HUES48 (cell line): ENCODE results near the gene PDZD4.

Source experiments
- H3K27ac ChIP-seq: one replicate; pipeline ENCODE4 v1.7.0; 2013; ENCODE audit warnings: low read depth, low read length, inconsistent platforms
- H3K27me3 ChIP-seq: 2 replicates; pipeline ENCODE4 v1.6.1; 2013; ENCODE audit warnings: mild to moderate bottlenecking, low read length; ENCODE audit not compliant: control insufficient read depth, insufficient read depth
- H3K36me3 ChIP-seq: 2 replicates; pipeline ENCODE4 v1.6.1; 2013; ENCODE audit warnings: low read length; ENCODE audit not compliant: control insufficient read depth, insufficient read depth
- H3K4me1 ChIP-seq: 2 replicates; pipeline ENCODE4 v1.6.1; 2013; ENCODE audit warnings: mild to moderate bottlenecking, low read length; ENCODE audit not compliant: control insufficient read depth, insufficient read depth
- H3K4me3 ChIP-seq: 2 replicates; pipeline ENCODE4 v1.5.1; 2013; ENCODE audit warnings: mild to moderate bottlenecking, low read depth, low read length
- H3K9ac ChIP-seq: 2 replicates; pipeline ENCODE4 v1.6.1; 2013; ENCODE audit warnings: mild to moderate bottlenecking, low read depth, low read length, moderate library complexity
- H3K9me3 ChIP-seq: 2 replicates; pipeline ENCODE4 v1.6.1; 2013; ENCODE audit warnings: low read length; ENCODE audit not compliant: control insufficient read depth, insufficient read depth

PDZD4 gene

DNA sequence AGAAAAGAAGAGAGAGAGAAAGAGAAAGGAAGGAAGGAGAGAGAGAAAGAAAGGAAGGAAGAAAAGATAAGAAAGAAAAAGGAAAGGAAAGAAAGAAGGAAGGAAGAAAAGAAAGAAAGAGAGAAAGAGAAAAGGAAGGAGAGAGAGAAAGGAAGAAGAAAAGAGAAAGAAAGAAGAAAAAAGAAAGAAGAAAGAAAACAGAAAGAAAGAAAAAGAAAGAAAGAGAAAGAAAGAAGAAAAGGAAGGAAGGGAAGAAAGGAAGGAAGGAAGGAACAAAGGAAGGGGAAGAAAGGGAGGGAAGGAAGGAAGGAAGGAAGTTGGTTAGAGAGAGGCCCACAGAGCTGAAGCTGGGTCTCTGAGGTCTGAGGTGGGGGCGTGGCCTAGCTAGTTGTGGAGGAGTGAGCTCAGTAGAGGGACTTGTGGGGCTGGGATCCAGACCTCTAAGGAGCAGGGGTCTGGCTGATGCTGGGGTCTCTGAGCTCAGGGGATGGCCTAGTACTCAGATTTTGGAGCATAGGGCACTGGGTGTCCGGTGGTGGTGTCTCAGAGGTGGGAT lies 27.1 kb upstream of the PDZD4 start:
- Histone ChIP-seq H3K4me1 (0 out of 2 replicates have a peak, but pooled peaks cover 2% of the 10 kb centered on the region), H3K9me3 (peaks cover 43% of the 10 kb centered on the region), H3K36me3 (no peaks in the 10 kb centered on the region), H3K9ac (no peak overlapping the region), H3K27me3 (no peaks in the 10 kb centered on the region), H3K27ac (no peak overlapping the region), H3K4me3 (no peak overlapping the region)

DNA sequence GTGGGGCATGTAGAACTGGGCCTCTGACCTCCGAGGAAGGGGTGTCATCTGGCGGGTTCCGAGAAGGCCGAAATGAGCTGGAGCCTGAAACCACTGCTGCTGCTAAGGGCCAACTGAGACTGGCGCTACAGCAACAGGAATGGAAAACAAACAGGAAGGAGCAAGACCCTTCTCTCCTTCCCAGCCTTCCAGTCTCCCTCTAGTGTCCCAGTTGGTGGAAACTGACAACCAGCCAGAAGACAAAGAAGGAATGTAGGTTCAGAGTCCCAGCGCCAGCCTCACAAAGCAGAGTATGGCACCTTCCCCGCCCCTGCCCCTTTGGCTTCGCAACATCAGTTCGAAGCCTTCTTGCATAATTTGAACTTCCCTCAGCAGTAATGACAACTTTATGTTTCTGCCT lies 24.4 kb upstream of the PDZD4 start:
- H3K36me3 ChIP-seq = no peaks in the 10 kb centered on the region
- no peak overlapping the region for H3K9ac ChIP-seq
- 0 out of 2 replicates have a peak, but pooled peaks cover 2% of the 10 kb centered on the region for H3K4me1 ChIP-seq
- H3K4me3 ChIP-seq = no peak overlapping the region
- no peak overlapping the region for H3K27ac ChIP-seq
- peaks cover 46% of the 10 kb centered on the region for H3K9me3 ChIP-seq
- no peaks in the 10 kb centered on the region for H3K27me3 ChIP-seq

DNA sequence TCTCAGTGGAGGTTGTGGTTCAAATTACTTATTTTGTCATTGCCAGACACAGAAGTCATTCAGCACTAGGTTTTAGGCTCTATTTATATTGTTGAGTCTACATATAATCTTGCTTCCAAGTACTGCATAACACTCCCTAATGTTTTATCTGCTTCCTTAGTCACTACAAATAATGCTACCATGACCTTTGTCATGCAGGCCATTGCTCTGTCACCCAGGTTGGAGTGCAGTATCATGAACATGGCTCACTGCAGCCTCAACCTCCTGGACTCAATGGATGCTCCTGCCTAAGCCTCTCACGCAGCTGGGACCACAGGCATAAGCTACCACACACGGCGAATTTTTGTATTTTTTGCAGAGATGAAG lies 23.5 kb upstream of the PDZD4 start:
- Histone ChIP-seq H3K36me3 (no peaks in the 10 kb centered on the region), H3K27ac (no peak overlapping the region), H3K4me1 (peaks cover 9% of the 10 kb centered on the region; the same call in 1 of the 2 replicates), H3K9me3 (peaks cover 47% of the 10 kb centered on the region), H3K4me3 (no peak overlapping the region), H3K9ac (no peak overlapping the region), H3K27me3 (no peaks in the 10 kb centered on the region)

DNA sequence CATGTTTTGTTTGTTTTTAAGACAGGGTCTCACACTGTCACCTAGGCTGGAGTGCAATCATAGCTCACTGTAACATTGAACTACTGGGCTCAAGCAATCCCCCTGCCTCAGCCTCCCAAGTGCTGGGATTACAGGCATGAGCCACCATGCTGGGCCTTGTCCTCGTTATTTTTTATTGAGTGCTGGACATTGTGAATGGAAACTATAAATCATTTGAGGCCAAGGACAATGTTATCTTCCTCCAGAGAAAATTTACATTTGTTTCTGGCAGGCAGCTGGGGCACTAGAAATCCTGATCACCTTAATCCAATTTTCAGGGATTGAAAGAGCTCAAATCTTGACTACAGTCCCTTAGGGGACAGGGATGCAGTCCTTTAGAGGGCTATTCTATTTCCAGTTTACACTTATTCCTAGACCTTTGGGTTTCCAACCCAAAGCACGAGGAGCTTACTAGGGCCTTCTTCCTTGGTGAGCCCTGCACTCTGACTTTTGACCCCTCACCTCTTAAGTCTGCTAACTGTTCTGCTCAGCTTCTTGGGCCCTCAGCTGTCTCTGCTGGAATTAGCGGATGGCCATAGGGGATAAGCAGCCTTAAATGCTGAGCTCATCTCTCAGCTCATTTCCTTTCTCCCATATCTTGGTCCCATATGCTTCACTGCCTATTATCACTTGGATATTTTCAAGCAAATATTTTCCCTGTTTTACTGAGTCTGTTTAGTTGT lies 23.0 kb upstream of the PDZD4 start:
- no peak overlapping the region for H3K4me3 ChIP-seq
- peaks cover 47% of the 10 kb centered on the region for H3K9me3 ChIP-seq
- H3K4me1 ChIP-seq = peaks cover 9% of the 10 kb centered on the region; the same call in 1 of the 2 replicates
- no peaks in the 10 kb centered on the region for H3K36me3 ChIP-seq
- no peak overlapping the region for H3K9ac ChIP-seq
- no peaks in the 10 kb centered on the region for H3K27me3 ChIP-seq
- H3K27ac ChIP-seq = no peak overlapping the region

DNA sequence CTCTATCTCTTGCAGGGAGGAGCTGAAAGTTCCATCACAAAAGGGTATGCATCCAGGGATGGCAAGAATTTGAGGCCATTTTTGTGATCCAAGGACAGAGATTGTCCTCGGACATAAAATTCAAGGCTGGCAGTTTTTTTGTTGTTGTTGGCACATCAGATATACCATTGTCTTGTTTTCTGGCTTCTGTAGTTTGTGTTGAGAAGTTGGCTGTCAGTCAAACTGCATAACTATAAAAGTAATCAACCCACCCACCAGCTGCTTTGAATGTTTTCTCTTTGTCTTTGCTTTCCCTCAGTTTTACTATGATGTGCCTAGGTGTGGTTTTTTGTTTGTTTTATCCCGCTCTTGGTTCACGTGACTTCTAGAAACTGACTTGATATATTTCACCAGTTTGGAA lies 21.6 kb upstream of the PDZD4 start:
- Histone ChIP-seq H3K27me3 (no peaks in the 10 kb centered on the region), H3K36me3 (no peaks in the 10 kb centered on the region), H3K9ac (no peak overlapping the region), H3K27ac (no peak overlapping the region), H3K9me3 (peaks cover 43% of the 10 kb centered on the region), H3K4me1 (peaks cover 14% of the 10 kb centered on the region; the same call in 1 of the 2 replicates), H3K4me3 (no peak overlapping the region)

DNA sequence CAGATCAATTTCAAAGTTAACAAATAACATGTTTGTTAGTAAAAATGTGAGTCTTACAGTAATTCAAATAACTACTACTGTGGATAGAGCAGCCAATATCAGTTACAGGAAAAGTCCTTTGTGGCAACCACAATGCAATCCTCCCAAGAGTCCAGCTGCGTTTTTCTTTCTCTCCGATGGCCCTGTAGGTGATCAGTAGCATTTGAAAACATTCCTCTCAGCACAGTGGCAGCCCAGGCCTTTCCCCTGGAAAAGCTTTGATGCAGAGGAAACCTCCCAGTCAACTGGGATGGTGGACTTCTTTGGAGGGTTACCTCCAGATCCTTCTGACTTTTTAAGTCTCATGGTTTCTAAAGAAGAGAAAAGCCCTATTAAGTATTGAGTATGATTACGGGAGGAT lies 18.0 kb upstream of the PDZD4 start:
- no peak overlapping the region for H3K9ac ChIP-seq
- H3K27me3 ChIP-seq = no peaks in the 10 kb centered on the region
- peaks cover 20% of the 10 kb centered on the region; the same call in 1 of the 2 replicates for H3K9me3 ChIP-seq
- peaks cover 34% of the 10 kb centered on the region for H3K4me1 ChIP-seq
- no peak overlapping the region; the same call in 1 of the 2 replicates for H3K4me3 ChIP-seq
- peak overlapping the region; percentile 77 for H3K27ac ChIP-seq
- H3K36me3 ChIP-seq = no peaks in the 10 kb centered on the region

DNA sequence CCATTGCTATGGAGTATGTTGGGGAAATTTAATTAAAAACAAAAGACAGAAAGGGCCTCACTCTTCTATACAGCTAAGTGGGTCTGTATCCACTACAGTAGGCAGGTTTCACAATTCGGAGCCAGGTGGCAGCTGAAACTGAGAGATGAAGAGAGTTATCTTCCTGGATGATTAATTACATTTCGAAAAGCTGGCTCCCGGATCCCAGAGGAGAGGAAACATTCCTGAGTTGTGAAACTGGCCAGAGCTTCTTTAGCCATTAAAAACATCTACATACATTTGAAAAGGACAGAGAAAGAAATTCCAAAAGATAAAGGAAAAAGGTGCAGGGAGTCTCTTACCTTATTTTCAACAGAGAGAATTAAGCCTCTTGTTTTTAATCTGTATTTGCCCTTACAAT lies 15.5 kb upstream of the PDZD4 start:
- Histone ChIP-seq H3K27me3 (no peaks in the 10 kb centered on the region), H3K4me1 (peaks cover 36% of the 10 kb centered on the region), H3K9ac (no peak overlapping the region), H3K4me3 (peak overlapping the region; percentile 41; the same call in 1 of the 2 replicates), H3K36me3 (no peaks in the 10 kb centered on the region), H3K27ac (peak overlapping the region; percentile 92), H3K9me3 (peaks cover 16% of the 10 kb centered on the region; the same call in 1 of the 2 replicates)

DNA sequence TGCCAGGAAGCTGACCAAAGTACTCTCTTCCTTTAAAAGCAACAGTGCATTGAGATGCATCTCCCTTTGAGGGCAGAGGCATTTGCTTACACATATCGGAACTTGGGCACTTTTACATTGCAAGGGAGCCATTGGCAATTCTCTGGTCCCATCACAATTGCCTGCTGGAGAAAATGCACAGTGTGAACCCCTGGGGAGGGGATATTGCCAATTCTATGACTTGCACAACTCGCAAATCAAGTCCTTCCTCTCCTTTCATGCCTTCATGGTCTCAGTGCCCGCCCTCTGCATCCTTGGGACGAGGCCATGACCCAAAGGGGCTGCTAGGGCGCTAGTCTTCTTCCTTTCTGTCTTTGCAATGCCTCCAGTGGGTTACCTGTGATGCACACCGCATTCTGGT lies 14.9 kb upstream of the PDZD4 start:
- no peaks in the 10 kb centered on the region for H3K36me3 ChIP-seq
- H3K9ac ChIP-seq = peak overlapping the region; percentile 11; the same call in 1 of the 2 replicates
- peak overlapping the region; percentile 92 for H3K27ac ChIP-seq
- H3K4me3 ChIP-seq = peak overlapping the region; percentile 7; the same call in 1 of the 2 replicates
- no peaks in the 10 kb centered on the region for H3K27me3 ChIP-seq
- peaks cover 13% of the 10 kb centered on the region; the same call in 1 of the 2 replicates for H3K9me3 ChIP-seq
- peaks cover 36% of the 10 kb centered on the region for H3K4me1 ChIP-seq

DNA sequence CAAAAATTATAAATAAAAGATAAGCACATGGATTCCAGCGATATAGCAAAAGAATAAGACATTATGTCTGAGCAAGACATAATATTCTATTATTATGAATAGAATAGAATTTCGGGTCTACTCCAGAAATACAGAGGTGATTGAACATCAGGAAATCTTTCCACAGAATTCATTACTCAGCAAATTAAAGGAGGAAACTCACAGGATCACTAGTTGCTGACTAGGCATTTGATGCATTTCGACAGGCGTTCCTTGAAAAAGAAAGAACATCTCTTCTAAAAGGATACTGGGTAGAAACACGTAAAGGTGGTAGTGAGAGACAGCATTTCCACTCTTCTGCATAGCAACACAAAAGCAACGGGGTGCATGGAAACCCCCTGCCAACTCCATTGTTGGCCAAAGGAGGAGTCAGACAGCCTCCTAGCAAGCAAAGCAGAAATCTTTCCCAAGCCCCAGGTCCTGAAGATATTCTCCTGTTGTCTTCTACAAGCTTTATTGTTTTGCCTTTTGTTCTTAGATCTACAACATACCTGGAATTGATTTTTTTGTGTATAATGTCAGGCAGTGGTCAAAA lies 14.3 kb upstream of the PDZD4 start:
- Histone ChIP-seq H3K9ac (peak overlapping the region; percentile 25; the same call in 1 of the 2 replicates), H3K4me3 (peak overlapping the region; percentile 7; the same call in 1 of the 2 replicates), H3K27me3 (no peaks in the 10 kb centered on the region), H3K27ac (peak overlapping the region; percentile 92), H3K9me3 (peaks cover 13% of the 10 kb centered on the region; the same call in 1 of the 2 replicates), H3K4me1 (peaks cover 35% of the 10 kb centered on the region), H3K36me3 (no peaks in the 10 kb centered on the region)

DNA sequence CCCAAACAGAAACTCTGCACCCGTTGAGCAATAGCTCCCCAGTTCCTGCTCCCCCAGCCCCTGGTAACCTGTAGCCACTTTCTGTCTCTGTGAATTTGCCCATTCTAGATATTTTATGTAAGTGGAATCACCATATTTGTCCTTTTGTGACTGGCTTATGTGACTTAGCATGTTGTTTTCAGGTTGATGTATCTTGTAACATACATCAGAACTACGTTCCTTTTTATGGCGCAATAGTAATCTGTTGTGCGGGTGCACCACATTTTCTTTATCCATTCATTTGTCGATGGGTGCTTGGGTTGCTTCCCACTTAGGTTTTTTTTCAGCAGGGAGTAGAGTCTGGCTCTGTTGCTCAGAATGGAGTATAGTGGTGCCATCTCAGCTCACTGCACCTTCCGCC lies 6.6 kb upstream of the PDZD4 start:
- no peak overlapping the region for H3K4me3 ChIP-seq
- H3K9ac ChIP-seq = no peak overlapping the region
- peaks cover 21% of the 10 kb centered on the region for H3K9me3 ChIP-seq

DNA sequence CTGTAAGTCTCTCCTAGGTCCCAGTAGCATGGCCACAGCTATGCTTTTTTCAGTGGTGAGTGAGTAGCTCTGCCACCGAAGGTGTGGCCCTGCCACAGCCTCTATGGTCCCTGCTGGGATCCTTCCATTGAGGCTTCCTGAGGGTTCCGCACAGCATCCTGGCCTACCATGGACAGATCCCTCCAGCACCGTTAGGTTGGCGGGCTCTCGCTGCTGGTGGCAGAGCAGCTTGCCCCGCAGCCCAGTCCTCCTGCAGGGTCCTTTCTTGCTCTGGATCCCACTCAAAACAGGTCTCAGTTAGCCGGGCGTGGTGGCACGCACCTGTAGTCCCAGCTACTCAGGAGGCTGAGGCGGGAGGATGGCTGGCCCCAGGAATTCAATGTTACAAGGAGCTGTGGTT lies 2.4 kb upstream of the PDZD4 start:
- H3K4me1 ChIP-seq = peaks cover 3% of the 10 kb centered on the region; the same call in 1 of the 2 replicates
- no peak overlapping the region for H3K4me3 ChIP-seq
- H3K36me3 ChIP-seq = no peaks in the 10 kb centered on the region
- no peak overlapping the region for H3K9ac ChIP-seq
- peaks cover 7% of the 10 kb centered on the region; the same call in 1 of the 2 replicates for H3K27me3 ChIP-seq
- no peak overlapping the region for H3K27ac ChIP-seq
- H3K9me3 ChIP-seq = peaks cover 21% of the 10 kb centered on the region

More for the DNA sequence above, 6.6 kb upstream of the PDZD4 start:
- Histone ChIP-seq H3K27me3 (no peaks in the 10 kb centered on the region), H3K36me3 (no peaks in the 10 kb centered on the region), H3K27ac (no peak overlapping the region), H3K4me1 (peaks cover 2% of the 10 kb centered on the region; the same call in 1 of the 2 replicates)
